ENCODE results near the gene NMB. TPM values are rescaled to one million over a fixed set of nuclear protein-coding genes. Genes with fewer than 3 reads are reported as not detected.
"Not testable (repeated sequence)": the region's sequence is repeated elsewhere in the genome, so short reads cannot be mapped to it uniquely, and the experiment has no call there.

The NMB gene
- polyA plus RNA-seq, 12 donors: 0.67 to 1.5 (median 1.2) TPM; not detected in 2

DNA sequence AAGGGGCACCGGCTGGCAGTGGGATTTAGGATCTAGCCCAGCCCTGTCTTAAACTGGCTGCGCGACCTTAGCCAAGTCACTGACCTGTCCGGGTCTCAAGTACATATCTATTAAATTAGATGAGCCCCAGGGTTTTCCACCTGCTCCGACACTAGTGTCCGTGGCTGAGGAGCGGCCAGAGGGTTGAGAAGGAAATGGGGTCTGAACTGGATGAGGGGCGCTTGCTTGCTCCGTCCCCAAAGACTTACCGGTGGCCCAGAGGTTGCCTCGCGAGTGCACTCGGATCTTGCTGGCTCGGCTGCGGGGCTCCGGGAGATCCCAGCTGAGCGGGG, 285 bp downstream of the NMB start:
- DNase-seq: no peak

DNA sequence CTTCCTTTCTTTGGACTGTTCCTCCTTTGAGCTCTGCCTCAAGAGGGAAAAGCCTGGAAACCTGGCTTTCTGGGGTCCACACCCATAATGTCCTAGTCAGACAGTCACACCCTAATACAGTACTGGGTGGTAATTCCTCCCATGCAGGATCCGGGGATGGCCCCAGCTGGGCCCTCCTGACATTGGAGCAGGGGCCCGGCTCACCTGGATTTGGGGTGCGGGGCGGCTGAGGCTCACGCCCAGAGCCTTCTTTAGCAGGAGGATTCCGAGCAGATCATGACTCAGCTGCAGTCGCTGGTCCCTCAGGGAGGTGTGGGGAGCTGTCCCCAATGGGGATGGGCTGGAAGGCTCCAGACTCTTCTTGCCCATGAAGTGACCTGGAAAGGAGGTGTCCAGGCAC, 1.0 kb downstream of the NMB start:
- DNase-seq: no peak

- peak; percentile 70 for DNase-seq
These were observed 3.1 kb downstream of the NMB start for GRCh38 chr15:84654689-84655453.

GRCh38 chr15:84653910-84654688, 3.9 kb downstream of the NMB start, which contains the start of gene WDR73:
TSS of gene WDR73 (minus strand) at chr15:84654283. CDS start at chr15:84654274, 9 bp downstream.
- peak; percentile 99 for DNase-seq

DNA sequence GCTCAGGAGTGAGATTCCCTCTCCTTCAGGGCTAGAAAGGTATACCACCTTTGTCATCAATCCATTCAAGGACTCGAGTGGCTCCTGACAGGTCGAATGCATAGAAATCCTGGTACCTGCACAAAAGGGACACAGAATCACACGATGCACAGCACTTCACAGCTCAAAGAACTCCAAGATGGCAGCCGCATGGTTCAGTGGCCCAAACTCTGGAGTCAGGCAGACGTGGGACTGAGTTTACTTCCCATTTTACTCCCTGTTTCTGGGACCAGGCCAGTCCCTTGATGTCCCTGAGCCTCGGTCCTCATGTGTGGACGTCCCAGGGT, 4.5 kb downstream of the NMB start:
- DNase-seq: no peak

- no peak for DNase-seq
These were observed 8.3 kb downstream of the NMB start for GRCh38 chr15:84649706-84650105.

DNA sequence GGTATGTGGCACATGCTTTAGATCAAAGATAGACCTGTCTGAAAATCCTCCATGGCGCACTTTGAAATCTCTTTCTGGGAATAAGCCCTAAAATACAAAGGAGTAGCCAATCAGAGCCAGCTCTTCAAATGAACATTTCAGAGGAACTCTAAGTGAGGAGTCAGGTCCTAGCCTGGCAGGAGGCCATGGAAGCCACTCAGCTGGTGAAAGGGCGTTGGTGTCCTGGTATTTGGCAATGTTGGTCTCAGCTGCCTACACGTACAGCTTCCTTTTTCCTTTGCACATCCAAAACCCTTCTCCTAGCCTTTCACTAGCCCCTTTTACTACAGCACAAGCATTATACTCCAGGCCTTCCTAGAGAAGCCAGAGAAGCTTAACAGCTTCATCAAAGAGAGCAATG, 9.5 kb downstream of the NMB start:
- no peak for DNase-seq

DNA sequence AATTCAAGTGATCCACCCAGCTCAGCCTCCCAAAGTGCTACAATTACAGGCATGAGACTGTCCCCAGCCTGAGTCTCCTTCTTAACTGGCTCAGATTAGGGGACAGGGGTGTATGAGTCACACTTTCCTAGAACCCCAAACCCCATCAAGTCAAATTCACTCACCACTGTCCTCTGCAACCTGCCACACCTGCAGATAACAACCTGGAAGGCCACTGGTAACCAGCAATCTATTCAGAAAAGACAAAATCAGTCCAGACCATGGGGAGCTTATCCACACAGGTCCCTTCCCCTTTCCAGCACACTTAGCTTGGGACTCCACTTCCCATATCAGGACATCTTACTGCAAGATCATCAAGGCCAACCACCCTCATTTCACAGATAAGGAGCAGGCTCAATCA, 10.3 kb downstream of the NMB start:
- no peak for DNase-seq

- DNase-seq: no peak
These were observed 12.0 kb downstream of the NMB start for GRCh38 chr15:84645997-84646396.

DNA sequence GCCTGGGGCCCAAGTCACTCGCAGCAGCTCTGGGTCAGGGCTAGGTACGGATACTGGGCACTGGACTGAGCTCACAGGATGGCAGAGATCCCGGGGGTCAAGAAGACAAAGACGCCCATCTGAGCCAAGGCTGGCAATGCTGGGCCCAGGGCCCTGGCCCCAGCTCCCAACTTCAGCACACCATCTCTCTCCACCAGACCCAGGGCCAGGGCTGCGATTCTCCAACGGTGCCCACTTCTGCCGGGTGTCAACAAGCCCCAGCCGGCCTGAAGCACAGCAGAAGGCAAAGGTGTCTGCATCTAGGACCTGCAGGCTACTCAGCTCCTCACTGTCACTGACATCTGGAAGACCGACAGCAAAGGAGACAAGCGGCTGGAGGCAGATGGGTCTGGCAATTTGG, 12.5 kb downstream of the NMB start:
- DNase-seq: no peak

DNA sequence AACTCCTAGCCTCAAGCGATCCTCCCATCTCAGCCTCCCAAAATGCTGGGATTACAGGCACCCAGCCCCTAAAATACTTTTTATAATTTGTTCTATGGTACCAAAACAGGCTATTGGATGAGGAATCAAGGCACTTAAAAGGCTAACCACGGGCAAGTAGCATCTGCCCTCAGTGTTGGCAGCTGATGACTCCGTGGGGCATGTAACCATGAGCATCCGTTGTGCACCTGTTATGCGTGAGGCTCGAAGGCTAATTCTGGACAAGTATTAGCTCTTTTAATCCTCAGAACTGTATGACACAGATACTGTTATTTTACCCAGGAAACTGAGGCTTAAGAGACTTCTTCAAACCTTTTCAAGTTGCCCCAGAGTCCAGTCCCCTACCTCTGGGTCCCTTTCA, 14.2 kb downstream of the NMB start:
- no peak for DNase-seq

DNA sequence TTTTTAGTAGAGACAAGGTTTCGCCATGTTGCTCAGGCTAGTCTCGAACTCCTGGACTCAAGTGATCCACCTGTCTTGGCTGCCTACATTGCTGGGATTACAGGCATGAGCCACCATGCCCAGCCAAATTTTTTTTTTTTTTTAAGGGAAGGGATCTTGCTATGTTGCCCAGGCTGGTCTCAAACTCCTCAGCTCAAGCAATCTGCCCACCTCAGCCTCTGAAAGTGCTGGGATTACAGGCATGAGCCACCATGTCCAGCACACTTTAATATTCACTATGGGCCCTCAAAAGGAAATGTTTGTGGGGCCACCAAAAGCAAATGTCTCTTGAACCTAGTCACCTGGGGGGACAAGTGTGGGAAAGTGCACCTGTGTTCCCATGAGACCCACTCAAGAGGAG, 15.4 kb downstream of the NMB start:
- DNase-seq: not testable (repeated sequence)

GRCh38 chr15:84641871-84642270, 16.1 kb downstream of the NMB start:
- not testable (repeated sequence) for DNase-seq

DNA sequence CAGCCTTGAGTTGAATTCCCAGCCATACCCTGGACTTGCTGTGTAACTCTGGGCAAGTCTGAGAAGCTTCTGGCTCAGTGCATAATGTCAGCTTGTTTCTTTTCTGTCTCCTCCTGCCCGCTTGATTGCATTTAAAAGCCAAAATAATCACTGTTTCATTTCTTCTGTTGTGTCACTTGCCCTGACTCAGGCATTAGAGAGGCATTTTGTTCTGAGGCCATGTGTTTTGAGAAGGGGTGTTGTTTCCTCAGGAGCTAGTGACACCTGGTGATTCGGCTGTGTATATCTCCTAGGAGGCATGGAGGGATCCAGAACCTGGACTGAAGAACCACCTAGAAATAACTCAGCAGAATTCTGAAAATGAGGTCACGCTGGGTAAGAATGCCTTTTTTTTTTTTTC, 19.9 kb downstream of the NMB start:
- no peak for DNase-seq

DNA sequence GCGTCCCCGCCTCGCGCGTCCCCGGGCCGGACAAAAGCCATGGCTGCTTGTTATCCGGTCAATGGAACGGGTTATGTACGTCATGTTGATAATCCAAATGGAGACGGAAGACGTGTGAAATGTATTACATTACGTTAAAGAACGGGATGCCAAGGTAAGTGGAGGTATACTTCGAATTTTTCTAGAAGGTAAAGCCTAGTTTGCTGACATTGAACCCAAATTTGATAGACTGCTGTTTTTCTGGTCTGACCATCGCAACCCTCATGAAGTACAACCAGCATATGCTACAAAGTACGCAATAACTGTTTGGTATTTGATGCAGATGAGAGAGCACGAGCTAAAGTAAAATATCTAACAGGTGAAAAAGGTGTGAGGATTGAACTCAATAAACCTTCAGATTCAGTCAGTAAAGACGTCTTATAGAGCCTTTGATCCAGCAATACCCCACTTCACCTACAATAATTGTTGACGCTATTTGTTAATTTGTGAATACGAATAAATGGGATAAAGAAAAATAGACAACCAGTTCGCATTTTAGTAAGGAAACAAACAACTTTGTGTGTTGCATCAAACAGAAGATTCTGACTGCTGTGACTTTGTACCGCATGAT, 23.7 kb downstream of the NMB start:
- DNase-seq: no peak

- DNase-seq: peak; percentile 77
These were observed 24.4 kb downstream of the NMB start for GRCh38 chr15:84633311-84634227.

- DNase-seq: no peak
These were observed 26.2 kb downstream of the NMB start for GRCh38 chr15:84631706-84632272.

- no peak for DNase-seq
These were observed 29.0 kb downstream of the NMB start for GRCh38 chr15:84629033-84629432.

DNA sequence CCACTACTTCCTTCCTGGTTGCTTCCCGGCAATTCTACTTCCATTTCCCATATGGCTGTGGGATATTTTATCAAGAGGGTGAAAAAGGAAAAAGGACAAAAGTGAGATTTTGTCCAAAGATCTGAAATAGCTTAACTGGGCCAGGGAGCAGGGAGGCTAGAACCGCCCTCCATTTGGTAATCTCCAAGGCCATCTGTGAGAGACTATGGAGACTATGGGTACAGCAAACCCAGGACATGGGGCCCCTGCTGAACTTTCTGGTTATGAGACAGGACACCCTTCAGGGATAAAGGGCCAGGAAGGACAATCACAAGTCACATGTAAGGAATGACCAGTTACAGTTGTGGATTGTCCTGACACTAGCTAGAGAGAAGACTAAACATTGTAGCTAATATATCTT, 32.9 kb downstream of the NMB start:
- no peak for DNase-seq

GRCh38 chr15:84624359-84624758, 33.6 kb downstream of the NMB start:
- no peak for DNase-seq

GRCh38 chr15:84621358-84621979, 36.5 kb downstream of the NMB start:
- no peak for DNase-seq

Data from muscle of arm (tissue), 12 donors.